GM12891 (cell line): ENCODE results near the gene CRNN.

Source experiments
- POLR2A ChIP-seq: IDR thresholded peaks from 2 replicates; pipeline ENCODE4 v1.6.1; 2011; ENCODE audit warnings: low read depth, low read length, control low read depth
- POLR2AphosphoS5 ChIP-seq: IDR thresholded peaks from 2 replicates; pipeline ENCODE4 v1.6.1; 2011; ENCODE audit warnings: low read depth, low read length, control low read depth
- SPI1 ChIP-seq: IDR thresholded peaks from 2 replicates; pipeline ENCODE4 v1.6.1; 2011; ENCODE audit warnings: low read depth, low read length, control low read depth

- TF ChIP-seq SPI1 (no peak), POLR2A (no peak), POLR2AphosphoS5 (no peak)
Observed at GRCh38 chr1:152410028-152410427, 4.0 kb downstream of the CRNN start.
